VCaP (cell line): Measurements from ENCODE around the gene UBE2D4.
A peak's percentile ranks its signal among the peaks of the same experiment; 100 is the strongest.

Source experiments
- H3K27ac ChIP-seq: fragments of 450-650 bp; 2 replicates; pipeline ENCODE4 v1.5.1; 2017
- TF ChIP-seq, protein P1 (sequence below): fragments of 450-650 bp; conservative IDR thresholded peaks from 2 replicates; pipeline ENCODE4 v1.5.1; 2017; ENCODE audit warnings: mild to moderate bottlenecking, moderate library complexity

Gene UBE2D4

DNA sequence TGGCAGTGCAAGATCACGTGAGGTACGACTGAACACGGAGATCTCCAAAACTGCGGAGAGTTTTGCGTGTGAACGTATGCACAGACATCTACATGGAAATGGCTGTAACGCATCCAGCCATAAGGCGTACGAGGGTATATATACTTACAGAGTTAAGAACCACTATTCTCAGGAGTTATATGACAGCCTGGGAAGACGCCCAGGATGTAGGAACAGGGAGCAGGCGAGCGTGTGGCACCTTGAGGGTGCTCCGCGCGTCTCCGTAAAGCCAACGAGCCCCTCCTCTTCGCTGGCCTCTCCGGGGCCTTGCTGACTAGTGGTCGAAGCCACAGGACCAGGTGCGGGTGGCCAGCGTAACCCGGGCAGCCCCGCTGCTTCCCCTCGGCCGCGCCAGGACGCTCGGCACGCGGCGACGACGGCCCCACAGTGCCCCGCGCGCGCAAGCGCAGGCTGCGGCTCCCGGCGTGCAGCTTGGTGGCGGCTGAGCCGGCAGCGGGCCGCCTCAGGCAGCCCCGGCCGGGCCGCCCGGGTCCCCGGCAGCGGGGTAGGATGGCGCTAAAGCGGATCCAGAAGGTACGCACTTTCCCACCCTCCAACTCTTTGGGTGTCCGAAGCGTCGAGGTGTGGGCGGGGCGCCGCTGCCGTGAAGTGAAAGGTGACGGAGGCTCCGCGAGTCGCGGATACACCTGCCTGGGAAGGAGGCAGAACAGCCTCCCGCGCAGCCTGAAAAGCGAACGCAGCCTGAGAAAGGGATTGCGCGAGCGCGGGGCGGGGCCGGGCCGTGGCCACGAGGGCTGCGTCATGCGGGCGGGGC lies at the start of gene UBE2D4:
UBE2D4 (plus strand) TSS at position 453 of the 814 bp plus-strand sequence; CDS start at position 550, 97 bp downstream.
- H3K27ac ChIP-seq, result peak within 1 kb of the TSS; percentile 97
- TF ChIP-seq, protein P1, sequence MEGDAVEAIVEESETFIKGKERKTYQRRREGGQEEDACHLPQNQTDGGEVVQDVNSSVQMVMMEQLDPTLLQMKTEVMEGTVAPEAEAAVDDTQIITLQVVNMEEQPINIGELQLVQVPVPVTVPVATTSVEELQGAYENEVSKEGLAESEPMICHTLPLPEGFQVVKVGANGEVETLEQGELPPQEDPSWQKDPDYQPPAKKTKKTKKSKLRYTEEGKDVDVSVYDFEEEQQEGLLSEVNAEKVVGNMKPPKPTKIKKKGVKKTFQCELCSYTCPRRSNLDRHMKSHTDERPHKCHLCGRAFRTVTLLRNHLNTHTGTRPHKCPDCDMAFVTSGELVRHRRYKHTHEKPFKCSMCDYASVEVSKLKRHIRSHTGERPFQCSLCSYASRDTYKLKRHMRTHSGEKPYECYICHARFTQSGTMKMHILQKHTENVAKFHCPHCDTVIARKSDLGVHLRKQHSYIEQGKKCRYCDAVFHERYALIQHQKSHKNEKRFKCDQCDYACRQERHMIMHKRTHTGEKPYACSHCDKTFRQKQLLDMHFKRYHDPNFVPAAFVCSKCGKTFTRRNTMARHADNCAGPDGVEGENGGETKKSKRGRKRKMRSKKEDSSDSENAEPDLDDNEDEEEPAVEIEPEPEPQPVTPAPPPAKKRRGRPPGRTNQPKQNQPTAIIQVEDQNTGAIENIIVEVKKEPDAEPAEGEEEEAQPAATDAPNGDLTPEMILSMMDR, result no peak

DNA sequence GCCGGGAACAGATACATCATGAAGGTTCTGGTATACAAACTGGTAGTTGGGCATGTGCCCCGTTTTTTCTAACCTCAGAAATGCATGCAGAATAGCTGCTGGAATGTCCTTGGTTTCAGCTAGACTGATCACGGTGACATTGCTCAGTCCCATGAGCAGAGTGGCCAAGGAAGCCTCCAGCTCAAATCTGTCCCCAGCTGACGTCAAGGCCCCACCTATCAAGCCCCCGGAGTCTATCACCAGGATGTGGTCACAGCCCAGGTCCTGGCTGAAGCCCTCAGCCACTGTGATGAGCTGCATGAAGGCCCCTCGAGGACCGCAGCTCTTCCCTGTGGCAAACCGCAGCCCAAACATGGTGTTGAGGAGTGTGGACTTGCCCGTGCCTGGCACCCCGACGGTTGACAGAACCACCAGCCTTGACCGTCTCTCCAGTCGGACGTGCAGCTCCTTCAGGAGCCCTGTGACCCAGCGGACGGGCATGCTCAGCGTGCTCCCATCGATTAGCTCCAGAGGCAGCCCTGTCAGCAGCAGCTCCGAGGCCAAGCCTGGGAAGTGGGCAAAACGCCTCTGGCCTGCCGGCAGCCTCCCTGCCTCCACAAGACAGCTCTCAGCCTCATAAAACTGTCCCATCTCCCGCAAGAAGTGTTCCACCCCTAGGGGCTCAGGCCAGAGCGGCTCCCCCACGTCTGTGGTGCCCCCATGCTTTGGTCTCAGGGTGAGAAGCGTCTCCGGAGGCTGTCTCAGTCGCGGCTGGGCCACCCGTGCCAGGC lies 49.1 kb upstream of the UBE2D4 start:
- H3K27ac ChIP-seq, result no peak overlapping the region
- TF ChIP-seq, protein P1, result no peak

DNA sequence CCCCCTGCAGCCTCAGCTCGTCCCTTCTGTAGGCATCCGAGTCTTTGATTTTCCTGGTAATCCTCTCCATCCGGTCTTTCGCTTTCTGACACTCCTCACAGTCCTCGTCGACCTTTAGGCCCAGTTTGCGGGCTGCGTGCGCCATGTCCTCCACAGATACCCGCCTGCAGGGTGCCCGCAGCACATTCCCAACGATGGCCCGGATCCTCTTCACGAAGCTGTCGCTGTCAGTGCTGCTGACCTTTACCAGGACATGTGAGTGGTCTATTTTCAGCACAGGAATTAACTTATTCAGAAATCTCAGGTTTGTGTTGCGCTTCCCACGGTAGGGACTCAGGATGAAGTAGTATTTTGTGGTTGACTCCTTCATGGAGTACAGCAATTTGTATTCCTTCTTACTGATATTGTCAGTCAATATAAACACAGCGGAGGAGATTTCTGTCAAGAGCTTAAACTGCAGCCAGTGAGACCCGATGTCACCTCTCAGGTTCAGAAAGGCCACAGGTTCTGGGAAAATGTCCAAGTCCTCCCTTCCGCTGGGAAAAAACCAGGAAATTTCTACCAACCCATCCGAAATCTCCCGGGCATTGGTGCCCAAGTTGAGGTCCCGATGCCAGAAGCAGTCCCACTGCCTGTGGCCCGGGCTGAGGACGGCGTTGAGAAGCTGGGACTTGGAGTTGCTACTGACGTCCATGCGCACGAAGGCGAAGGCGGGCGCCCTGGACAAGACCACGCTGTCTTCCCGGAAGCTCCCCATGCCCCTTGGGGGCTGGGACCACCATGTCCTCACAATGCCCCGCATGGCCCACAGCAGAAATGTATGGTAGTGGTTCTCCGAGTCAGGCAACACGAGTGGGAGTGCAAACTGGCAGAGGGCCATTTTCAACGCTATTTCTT lies 48.0 kb upstream of the UBE2D4 start:
- TF ChIP-seq, protein P1, result no peak
- no peak overlapping the region for H3K27ac ChIP-seq

DNA sequence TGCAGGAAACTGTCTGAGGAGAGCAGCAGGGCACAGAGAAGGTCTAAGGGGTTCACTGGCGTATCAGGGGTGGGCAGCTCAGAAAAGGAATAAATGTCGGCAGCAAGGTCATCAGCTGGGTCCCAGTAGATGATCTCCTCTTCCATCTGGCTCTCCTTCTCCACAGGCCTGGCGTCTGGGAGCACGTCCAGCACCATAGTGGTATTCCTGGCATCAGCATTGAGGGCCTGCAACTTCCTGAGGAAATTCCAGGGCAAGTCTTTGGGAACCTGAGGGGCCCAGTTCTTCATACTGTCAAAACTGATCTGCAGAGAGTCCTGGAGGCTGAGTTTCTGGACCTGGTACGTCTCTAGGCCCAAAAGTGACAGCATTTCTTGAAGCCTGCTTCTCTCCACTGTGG lies 47.4 kb upstream of the UBE2D4 start:
- TF ChIP-seq, protein P1, result no peak
- H3K27ac ChIP-seq, result no peak overlapping the region

DNA sequence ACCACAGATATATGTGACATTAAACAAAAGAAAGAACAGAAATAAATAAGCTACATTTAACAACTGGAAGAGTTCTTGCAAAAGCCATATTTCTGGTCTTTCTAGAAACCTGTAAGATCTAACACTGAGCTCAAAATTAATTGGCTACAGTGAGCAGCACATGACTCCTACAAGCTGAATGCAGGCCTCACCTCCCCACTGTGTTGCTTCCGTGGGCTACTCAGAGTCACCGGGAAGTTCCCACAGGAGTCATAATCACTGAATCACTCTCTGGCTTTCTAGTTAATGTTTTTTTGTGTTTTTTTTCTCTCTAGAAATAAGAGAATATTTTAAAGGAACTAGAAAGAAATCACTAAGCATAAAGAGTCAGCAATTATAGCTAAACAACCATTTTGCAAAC lies 46.8 kb upstream of the UBE2D4 start:
- no peak overlapping the region for H3K27ac ChIP-seq
- TF ChIP-seq, protein P1, result no peak

DNA sequence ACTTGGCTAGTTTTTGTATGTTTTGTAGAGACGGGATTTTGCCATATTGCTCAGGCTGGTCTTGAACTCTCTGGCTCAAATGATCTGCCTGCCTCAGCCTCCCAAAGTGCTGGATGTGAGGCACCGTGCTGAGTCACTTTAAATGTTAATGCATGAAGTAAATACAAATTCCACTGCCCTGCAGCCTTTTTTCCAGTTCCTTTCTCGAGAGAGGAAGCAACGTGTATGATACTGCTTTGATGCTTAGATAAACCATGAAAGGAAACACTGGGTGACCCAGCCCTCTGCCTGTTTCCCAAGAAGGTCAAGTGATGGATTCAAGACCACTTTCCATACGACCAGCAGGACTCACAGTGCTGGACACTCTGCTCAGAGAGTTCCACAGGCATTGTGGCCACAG lies 45.6 kb upstream of the UBE2D4 start:
- TF ChIP-seq, protein P1, result no peak
- no peak overlapping the region for H3K27ac ChIP-seq
